Pancreas (tissue), 10 donors: ENCODE data around the gene TNNI2. TPM values are rescaled to one million over a fixed set of nuclear protein-coding genes. Genes with fewer than 3 reads are reported as not detected.

Experiments
- ATAC-seq, 4 donors: fragments of 200-7000 bp; cut with Tn5 transposase; one replicate each; pipeline versions ENCODE4 v1.8.0 to v1.9.1; 2020; ENCODE audit warnings: mild to moderate bottlenecking in 4 of 4, moderate library complexity in 4 of 4
- DNase-seq, 6 donors: peaks; one replicate each; pipeline ENCODE4 v3.0.0-alpha.2; 2020
- FAIRE-seq: peaks from 2 replicates; lab custom pipeline; 2012; peaks lifted over from hg19 to GRCh38; lab: Jason Lieb, UNC
- H3K27ac ChIP-seq, 4 donors: fragments of 200-600 bp; sonication (generic); 1 replicate in 3 of 4; 2 replicates in 1 of 4; pipeline versions ENCODE4 v1.5.0 to v1.8.0; 2020
- H3K27me3 ChIP-seq, 4 donors: fragments of 200-600 bp; one replicate each; pipeline ENCODE4 v1.8.0; 2021
- H3K36me3 ChIP-seq, 3 donors: fragments of 200-600 bp; sonication (generic) in 1 of 3; one replicate each; pipeline versions ENCODE4 v1.5.0 to v1.8.0; 2020 to 2021
- H3K4me1 ChIP-seq, 3 donors: fragments of 200-600 bp; one replicate each; pipeline ENCODE4 v1.8.0; 2021
- H3K4me3 ChIP-seq, 4 donors: fragments of 200-600 bp; sonication (generic) in 2 of 4; one replicate each; pipeline versions ENCODE4 v1.5.0 to v1.8.0; 2020 to 2021
- H3K9me3 ChIP-seq, 4 donors: fragments of 200-600 bp; one replicate each; pipeline ENCODE4 v1.8.0; 2021
- WGBS, 2 donors: extraction: QIAGEN DNeasy Blood & Tissue Kit; methylation state at CpG; one replicate each; pipeline ENCODE4 v1.1.7; 2013; 5-methylcytosine and 5-hydroxymethylcytosine counted together
- intact Hi-C, 3 donors: fragments of 100-400 bp; cut with DNase I; formaldehyde crosslinking; loops; one replicate each; pipeline versions ENCODE4 v1.11.1 to v1.14.2; 2022
- polyA plus RNA-seq, 2 donors: library from polyadenylated mRNA; stranded (reverse); fragments of 200-250 nt; gene quantifications; one replicate each; pipeline ENCODE4 v1.2.3, GENCODE V29; 2013
- total RNA-seq, 6 donors: library from RNA; stranded (reverse); fragmentation: NEBNext Ultra II Directional in 4 of 6; extraction: Animal tissue kit (Norgen Biotek cat#: 25700) in 4 of 6; gene quantifications; one replicate each; pipeline versions ENCODE4 v1.2.1 to v1.2.4, GENCODE V29; 2021 to 2023
- TF ChIP-seq, protein P1 (sequence below), 4 donors: fragments of 200-600 bp; sonication (generic) in 3 of 4; IDR thresholded peaks; one replicate each; pipeline versions ENCODE4 v1.5.0 to v1.8.0; 2021; ENCODE audit warnings: antibody characterized with exemption in 4 of 4
- donor health status: healthy with polysubstance abuse.
- donor health status: DM: no; HTN: no; CAD: no; lungs with moderate emphysema.
- donor health status: DM: no; HTN: no; CAD: no.
- donor health status: control.
- donor health status: control.
- donor health status: Bipolar disorder and iron deficiency.
- donor health status: DM: yes; HTN: yes; CAD: no.
- donor health status: DM: no; HTN: no; CAD: no.
- donor health status: DM: no; HTN: no; CAD: no.
- donor health status: DM: yes; HTN: yes; CAD: no.

The TNNI2 gene
- total and polyA plus RNA-seq, 8 donors = 2.5 to 57.4 (median 6.6) TPM; not detected in 1

DNA sequence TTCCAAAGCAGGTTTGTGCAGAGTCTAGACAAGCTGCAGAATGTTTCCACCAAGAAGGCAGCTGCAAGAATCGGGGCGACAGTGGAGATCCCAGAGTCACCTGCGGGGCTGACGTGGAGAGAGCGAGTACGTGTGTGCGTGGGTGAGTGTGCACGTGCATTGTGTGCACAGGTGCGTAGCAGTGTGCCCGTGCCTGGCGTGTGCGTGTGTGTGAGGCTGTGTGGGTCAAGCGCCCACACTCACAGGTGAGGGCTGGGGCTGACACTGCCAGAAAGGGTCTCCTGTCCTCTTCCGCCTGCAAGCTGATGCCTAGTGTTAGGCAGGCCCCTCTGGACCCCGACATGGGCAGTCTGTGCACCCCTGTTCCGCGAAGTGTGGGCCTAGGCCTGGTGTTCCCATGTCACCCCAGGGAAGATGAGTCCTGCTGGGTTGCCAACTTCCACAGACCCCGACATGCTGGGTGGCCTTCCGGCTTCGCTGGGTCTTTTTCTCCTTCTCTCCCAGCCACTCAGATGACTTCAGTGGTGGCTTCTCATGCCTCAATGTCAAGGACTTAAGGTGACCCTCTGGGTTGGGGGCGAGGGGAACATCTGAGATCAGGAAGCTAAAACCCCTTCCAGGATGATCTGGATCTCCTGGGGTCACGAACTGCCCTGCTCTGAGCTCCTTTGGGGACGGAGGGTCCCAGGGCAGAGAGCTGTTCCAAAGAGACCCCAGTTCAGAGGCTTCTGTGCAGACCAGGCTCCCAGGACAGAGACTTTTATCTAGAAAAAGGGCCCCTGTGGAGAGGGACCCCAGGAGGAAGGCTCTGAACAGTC lies 14.4 kb upstream of the TNNI2 start:
- Histone ChIP-seq H3K27me3 (no peaks in the 10 kb centered on the region), H3K36me3 (no peaks in the 10 kb centered on the region), H3K27ac (no peak overlapping the region), H3K4me1 (peaks cover 12 to 16% (median 16%) of the 10 kb centered on the region in 3 donors), H3K9me3 (no peaks in the 10 kb centered on the region), H3K4me3 (no peak overlapping the region)
- TF ChIP-seq, protein P1, sequence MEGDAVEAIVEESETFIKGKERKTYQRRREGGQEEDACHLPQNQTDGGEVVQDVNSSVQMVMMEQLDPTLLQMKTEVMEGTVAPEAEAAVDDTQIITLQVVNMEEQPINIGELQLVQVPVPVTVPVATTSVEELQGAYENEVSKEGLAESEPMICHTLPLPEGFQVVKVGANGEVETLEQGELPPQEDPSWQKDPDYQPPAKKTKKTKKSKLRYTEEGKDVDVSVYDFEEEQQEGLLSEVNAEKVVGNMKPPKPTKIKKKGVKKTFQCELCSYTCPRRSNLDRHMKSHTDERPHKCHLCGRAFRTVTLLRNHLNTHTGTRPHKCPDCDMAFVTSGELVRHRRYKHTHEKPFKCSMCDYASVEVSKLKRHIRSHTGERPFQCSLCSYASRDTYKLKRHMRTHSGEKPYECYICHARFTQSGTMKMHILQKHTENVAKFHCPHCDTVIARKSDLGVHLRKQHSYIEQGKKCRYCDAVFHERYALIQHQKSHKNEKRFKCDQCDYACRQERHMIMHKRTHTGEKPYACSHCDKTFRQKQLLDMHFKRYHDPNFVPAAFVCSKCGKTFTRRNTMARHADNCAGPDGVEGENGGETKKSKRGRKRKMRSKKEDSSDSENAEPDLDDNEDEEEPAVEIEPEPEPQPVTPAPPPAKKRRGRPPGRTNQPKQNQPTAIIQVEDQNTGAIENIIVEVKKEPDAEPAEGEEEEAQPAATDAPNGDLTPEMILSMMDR (IDR thresholded peaks at IDR 0.05) = no peak
- FAIRE-seq = no peak
- WGBS, 2 donors = 64 to 76% methylated on average over 23 of the region's 23 CpGs
- intact Hi-C loops = no loop called here
- peak in 1 of 4 donors; percentile 8 for ATAC-seq
- peak in 1 of 6 donors; percentile 62 for DNase-seq

DNA sequence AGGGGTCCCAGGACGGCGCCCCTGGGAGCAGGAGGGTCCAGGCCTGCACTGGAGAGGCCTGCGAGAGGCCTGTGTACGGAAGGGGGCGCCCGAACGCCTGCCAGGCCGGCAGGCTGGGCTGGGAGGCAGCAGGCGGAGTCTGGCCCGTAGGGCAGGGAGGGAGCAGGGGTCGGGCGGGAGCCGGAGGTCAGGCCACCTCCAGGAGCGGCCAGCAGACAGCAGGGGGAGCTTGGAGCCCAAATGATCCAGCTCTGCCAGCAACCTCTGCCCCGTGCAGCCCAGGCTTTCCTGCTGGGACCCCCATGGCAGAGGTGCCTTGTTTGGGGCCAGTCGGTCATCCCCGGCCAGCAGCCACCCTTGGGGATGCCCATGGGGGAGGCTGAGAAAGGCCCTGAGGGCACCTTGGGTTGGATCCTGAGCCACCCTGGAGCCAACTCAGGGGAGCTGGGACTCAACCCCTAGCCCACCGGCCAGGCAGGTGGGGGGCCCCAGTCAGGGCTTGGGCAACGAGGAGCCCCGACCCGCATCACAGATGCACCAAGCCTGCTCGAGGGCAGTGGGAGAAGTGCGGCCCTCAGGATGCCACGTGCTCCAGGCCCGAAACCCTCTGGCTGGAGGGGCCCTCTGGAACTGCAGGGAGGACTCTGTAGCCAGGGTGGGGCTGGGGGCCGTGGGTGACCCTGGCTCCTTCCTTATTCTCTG lies 13.6 kb upstream of the TNNI2 start:
- no peak overlapping the region for H3K4me3 ChIP-seq
- no peaks in the 10 kb centered on the region for H3K9me3 ChIP-seq
- DNase-seq = peak; percentile 57 to 91 (median 79)
- H3K36me3 ChIP-seq = no peaks in the 10 kb centered on the region
- FAIRE-seq = no peak
- peaks cover 14 to 18% (median 18%) of the 10 kb centered on the region in 3 donors for H3K4me1 ChIP-seq
- TF ChIP-seq, protein P1 (IDR thresholded peaks at IDR 0.05) = peak; percentile 24 to 54 (median 46)
- no peak overlapping the region for H3K27ac ChIP-seq
- peak; percentile 59 to 83 (median 74) for ATAC-seq
- intact Hi-C loops = no loop called here
- WGBS, 2 donors = 50 to 53% methylated on average over 26 of the region's 26 CpGs
- no peaks in the 10 kb centered on the region for H3K27me3 ChIP-seq

DNA sequence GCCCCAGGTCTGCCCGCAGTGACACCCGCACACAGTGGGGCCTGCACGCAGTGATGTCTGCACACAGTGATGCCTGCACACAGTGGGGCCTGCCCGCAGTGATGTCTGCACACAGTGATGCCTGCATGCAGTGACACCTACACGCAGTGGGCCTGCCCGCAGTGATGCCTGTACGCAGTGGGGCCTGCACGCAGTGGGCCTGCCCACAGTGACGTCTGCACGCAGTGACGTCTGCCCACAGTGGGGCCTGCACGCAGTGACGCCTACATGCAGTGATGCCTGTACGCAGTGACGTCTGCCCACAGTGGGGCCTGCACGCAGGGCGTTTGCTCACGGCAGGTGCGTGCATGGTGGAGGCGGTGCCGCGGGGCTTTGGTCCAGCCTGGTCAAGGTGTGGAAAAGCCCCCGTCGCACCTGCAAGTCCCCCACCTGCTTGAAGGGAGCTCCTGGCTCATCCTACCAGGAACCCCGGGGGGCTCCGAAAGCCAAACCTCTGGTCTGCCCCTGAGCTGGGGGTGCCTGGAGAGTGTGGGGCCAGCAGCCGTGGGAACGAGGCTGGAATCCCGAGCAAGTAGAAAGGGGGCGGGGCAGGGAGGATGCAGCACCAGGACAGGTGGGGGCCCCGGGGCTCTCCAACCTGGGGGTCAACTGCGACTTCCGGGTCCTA lies 12.9 kb upstream of the TNNI2 start:
- Histone ChIP-seq H3K4me1 (peaks cover 19 to 26% (median 25%) of the 10 kb centered on the region in 3 donors), H3K27ac (peak overlapping the region; percentile 68 to 78 (median 74)), H3K4me3 (no peak overlapping the region), H3K36me3 (no peaks in the 10 kb centered on the region), H3K27me3 (no peaks in the 10 kb centered on the region), H3K9me3 (no peaks in the 10 kb centered on the region)
- FAIRE-seq (no peak), DNase-seq (peak in 2 of 6 donors; percentile 42 to 77), ATAC-seq (no peak)
- 90 to 91% methylated on average over 32 to 33 of the region's 33 CpGs for WGBS, 2 donors
- intact Hi-C loops = no loop called here
- TF ChIP-seq, protein P1 (IDR thresholded peaks at IDR 0.05) = no peak

DNA sequence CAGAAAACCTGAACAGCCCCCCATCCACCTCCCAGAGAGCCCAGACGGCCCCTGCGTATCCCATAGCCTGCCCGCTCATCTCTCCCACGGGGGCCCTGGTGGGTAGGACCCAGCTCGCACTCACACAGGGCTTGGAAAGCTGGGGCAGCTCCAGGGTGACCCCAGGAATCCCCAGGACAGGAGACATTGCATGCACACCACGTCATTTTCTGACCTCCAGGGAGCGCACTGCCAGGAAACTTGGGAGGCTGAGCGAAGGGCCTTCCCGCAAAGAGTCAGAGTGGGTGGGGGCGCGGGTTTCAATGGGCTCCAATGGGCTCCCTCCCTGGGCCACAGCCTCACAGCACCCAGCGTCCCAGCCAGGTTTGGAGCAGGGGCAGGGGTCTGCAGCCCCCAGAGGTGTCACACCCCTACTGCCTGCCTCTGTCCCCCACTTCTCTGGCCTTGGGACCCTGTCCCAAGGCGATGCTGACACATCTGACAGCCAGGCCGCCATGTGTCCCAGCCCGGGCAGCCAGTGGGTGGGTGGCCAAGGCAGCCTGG lies 12.2 kb upstream of the TNNI2 start:
- peak in 2 of 4 donors; percentile 9 to 32 for ATAC-seq
- Histone ChIP-seq H3K4me1 (peaks cover 26 to 33% (median 32%) of the 10 kb centered on the region in 3 donors), H3K9me3 (no peaks in the 10 kb centered on the region), H3K4me3 (no peak overlapping the region), H3K27ac (peak overlapping the region; percentile 68 to 78 (median 74)), H3K36me3 (no peaks in the 10 kb centered on the region), H3K27me3 (no peaks in the 10 kb centered on the region)
- TF ChIP-seq, protein P1 (IDR thresholded peaks at IDR 0.05) = no peak
- FAIRE-seq = no peak
- 70 to 77% methylated on average over 14 to 15 of the region's 15 CpGs for WGBS, 2 donors
- intact Hi-C loops = no loop called here
- DNase-seq = peak in 5 of 6 donors; percentile 40 to 78 (median 52)
